NCI-H2227 treated with DMSO at 0.1 percent for 48 hours (cell line): ENCODE results near the gene NEDD4.
"Not testable (repeated sequence)": the region's sequence is repeated elsewhere in the genome, so short reads cannot be mapped to it uniquely, and the experiment has no call there.

Source experiments
- DNase-seq: peaks from one replicate; lab custom pipeline; 2025; lab: John Stamatoyannopoulos, UW

Gene NEDD4

DNA sequence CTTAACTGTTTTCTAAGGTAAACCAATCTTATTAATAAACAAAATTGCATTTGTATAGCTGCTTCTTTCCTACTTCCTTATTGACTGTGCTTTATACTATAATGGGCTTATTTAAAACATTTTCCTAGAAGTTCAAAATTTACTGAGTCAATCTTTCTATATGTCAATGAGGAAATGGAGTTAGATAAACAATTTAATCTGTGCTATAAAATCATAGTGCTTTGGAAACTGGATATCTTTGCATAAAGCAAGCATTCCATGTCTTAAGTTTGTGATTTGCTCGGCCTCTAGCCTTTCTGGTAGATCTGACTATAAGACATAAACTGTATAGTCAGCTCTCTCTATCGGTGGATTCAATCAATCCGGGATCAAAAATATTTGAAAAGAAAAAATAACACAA, 99.6 kb downstream of the NEDD4 start:
- DNase-seq = no peak

DNA sequence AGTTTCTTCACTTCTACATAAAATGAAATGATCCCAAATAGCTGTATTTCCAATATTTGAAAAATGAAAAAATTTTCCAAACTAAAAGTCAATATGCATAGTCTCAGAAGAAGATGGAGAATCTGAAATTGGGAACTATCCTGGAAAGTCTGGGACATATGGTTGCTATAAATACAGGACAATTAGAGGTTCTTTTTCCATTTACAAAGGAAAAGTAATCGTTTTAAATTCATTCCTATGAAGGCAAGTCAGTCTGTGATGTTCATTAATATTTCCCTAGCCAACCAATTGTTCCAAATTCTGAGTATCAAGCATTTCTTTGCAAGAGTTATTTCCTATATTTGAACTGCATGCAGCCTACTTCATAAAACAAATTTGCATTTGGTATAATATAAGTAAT, 102.2 kb downstream of the NEDD4 start:
- DNase-seq = no peak

DNA sequence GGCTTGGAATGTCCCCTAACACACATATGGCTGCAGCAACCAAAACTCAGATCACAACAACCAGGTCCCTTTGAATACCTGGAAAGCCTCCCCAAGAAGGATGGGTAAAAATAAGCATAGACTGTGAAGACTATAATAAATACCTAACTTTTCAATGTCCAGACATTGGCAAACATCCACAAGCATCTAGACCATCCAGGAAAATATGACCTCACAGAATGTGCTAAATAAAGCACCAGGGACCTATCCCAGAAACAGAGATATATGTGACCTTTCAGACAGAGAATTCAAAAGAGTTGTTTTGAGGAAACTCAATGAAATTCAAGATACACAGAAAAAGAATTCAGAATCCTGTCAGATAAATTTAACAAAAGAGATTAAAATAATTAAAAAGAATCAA, 109.2 kb downstream of the NEDD4 start:
- DNase-seq = no peak

DNA sequence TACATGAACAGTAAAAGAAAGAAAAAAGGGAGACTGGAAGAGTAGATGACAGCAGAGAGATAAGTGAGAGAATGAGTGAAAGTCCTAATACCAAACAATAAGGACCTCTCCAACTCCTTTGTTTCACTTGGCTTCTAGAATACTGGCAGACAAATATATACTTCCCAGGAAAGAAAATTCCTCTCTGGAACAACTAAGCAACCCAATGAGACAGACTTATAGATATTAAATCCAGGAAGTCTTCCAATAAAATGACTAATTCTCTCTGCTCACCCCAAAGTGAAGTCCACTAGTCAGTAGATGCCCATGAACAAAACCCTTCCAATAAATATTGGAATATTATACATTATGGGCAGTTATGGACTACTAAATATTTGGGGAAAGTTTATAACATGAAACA, 114.2 kb downstream of the NEDD4 start:
- DNase-seq = no peak

DNA sequence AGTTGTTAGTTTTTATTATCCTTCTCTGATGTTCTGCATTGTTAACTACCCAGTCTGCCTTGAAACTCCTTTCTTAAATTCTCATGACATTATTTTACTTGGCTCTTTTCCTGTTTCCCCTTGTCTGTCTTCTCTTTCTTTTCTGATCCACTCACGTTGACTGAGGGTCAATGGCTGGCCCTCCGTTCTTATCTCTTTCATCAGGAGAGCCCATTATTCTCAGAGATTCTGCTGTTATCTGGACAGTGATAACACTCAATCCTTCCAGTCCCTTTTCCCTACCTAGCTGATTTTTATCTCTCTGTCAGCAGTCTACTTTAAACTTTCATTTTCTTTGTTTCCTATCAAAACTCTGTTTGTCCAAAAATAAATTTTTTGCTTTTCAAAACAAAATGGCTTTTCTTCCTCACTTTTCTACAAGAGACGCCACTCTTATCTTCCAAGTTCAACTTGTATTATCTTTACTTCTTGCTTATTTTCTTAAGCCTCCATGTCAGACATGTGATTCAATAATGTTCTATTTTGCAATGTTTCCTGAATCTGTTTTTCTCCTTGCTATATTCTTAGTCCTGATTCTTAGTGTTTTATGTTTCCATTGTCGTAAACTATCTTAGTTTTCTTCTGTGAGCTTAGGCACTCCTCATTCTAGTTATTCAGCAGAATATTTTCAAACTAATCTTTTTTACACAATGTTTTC, 120.2 kb downstream of the NEDD4 start:
- DNase-seq = no peak

DNA sequence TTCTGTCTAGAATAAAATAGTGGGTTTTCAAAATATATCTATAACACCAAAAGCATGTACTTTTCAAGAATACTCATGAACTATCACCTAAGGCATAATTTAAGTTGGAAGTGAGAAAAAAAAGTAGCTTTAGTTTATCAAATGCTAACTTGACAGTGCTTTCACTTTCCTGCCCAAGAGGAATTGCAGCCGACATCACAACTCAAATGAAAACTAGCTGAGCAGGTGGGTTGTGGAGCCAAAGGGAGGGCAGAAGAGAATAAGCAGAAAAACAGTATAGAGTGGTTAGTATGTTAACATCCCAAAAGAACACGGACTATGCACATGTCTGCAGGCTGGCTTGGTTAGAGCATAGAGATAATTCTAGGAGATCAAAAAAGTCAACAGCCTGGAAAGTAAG, 120.9 kb downstream of the NEDD4 start:
- DNase-seq = no peak

DNA sequence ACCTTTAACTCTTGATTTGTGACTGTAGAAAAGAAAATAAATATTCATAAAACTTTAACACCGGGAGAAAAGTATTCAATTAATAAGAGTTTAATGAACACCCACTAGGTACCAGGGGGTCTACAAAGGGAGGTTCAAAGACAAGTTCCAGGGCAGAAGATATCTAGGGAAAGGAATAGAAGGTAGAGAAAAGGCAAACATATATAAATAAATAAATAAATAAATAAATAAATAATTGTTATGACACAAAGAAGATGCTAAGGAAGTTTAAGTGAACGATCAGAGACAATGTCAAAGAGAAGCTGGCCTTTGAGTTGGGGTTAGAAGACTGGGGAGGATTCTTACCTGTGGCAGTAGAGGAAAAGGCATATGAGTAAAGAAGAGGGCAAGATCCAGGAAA, 123.8 kb downstream of the NEDD4 start:
- no peak for DNase-seq

DNA sequence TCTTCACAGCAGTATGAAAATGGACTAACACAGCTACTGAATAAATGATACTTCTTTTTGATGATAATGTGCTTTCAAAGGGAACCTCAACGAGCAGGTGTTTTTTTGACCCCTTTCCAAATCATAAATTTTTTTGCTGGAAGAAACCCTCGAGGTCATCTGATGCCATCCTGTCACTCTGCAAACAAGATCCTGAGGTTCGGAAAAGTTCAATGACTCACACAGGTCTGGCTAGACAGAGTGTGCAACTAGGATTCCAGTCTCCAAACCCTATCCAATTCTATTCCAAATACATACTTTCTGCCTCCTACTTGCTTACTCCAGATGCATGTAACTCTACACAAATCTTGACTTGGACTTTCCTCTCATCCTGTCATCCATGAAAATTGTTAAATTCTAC, 124.7 kb downstream of the NEDD4 start:
- no peak for DNase-seq

DNA sequence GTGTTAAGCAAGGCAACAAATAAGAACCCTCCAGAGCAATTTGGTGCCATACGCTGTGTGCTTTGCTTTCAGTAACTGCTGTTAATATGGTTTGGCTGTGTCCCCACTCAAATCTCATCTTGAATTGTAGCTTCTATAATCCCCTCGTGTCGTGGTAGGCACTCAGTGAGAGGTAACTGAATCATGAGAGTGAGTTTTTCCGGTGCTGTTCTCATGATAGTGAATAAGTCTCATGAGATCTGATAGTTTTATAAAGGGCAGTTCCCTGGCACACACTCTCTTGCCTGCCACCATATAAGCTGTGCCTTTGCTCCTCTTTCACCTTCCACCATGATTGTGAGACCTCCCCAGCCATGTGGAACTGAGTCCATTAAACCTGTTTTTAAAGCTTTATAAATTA, 125.1 kb downstream of the NEDD4 start:
- DNase-seq = not testable (repeated sequence)

DNA sequence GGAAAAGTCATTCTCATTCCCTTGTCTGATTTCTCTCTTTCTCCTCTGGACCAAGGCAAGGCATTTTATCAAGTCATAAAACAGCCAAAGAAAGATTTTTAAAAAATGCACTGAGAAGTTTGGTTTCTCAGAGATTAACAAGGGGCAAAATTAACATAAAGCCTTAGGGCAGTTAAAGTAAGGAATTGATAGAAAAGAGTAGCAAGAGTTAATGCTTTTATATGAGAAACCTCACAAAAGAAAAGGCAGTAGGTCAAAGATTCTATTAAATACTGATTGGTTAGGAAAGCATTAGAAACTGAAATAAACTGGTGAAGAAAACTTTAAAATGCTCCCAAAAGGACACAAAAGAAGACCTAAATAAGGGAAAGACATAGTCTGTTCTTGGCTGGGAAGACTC, 129.5 kb downstream of the NEDD4 start:
- DNase-seq = no peak

DNA sequence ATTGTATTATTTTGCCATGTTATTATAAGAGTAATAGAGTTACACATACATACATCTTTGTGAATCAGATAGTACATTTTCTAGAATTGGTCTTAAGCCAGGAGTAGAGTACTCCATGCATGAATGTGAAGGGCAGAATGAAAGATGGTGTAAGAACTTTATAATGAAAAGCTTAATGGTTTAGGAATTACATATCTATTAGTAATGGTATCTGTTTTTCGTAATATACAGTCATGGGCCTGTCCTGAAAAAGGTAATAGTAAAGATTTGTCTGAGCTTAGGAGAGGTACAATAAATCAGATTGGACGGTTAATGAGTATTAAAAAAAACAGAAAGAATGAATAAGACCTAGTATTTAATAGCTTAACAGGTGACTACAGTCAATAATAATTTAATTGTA, 132.3 kb downstream of the NEDD4 start:
- DNase-seq = no peak

DNA sequence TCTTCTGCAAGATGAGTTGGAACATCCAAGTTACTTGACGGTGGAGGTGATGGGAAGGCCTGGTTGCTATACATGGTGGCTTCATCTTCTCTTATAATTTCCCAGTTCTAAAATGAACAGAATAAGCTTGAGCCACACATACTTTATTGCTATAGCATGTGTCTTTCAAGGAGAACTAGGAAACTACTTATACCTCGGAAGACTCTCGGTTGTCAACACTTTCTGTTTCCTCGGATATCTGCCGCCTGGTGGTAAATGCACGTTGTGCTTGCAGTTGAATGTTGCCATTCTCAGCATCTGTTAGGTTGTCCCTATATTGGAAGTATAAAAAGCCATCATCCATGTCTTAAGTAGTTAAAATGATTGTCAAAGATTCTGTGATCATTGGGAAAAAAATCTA, 132.9 kb downstream of the NEDD4 start:
- DNase-seq = no peak

DNA sequence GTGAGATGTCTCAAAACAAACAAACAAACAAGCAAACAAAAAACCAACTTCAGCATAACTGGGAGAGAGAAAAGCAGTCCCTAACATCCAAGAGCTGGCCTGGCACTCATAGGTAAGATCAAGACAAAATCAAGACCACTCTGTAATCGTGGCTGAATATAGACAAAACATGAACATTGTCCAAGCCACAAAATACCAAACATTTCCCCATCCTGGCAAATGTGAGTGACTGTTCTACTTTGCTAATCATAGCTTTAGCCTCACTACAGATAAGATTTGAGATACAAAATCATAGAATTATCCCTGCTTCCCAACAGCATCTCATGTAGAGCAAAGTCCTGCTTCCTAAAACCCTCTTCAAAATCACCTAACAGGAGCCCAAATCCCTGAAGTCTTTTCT, 133.7 kb downstream of the NEDD4 start:
- DNase-seq = no peak

DNA sequence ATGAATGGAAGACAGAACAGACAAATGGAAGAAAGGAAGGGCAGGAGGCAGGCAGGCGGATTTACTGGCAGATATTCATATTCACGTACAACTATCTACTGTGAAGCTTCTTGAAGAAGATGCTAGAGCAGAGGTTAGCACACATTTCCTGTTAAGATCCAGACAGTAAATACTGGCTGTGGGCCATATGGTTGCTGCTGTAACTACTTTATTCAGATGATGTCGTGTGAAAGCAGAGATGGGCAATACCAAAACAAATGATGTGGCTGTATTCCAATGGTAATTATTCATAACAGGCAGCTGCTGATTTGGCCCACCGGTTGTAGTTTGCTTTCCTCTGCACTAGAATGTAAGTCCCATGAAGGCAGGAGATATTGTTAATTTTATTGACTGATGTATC, 134.8 kb downstream of the NEDD4 start:
- no peak for DNase-seq

DNA sequence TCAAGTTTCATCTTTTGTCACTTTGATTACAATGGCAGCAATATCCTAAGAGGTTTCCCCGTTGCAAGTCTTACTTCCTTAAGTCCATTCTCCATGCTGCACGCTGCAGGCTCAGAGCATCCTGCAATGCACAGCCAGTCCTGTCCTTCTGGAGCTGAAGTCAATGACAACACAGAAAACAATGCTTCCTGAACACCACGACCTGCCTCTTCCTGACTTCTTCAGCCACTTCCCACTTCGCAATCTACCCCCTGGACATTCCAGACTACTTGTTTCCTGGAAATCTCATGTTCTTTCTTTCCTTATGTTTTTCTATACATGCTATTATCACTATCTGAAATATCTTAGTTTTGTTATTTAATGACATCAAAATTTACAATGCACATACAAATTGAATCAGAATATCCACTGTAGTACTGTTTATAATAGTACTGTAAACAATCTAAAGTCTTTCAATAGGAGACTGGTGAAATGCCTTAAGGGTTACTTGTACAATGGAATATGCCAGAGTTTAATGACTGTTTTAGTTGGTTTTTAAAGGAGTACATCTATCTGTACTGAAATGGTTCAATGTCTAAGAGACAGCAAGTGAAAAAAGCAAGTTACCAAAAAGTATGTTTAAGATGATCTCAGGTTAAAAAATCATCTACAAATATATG, 136.8 kb downstream of the NEDD4 start:
- DNase-seq = no peak

DNA sequence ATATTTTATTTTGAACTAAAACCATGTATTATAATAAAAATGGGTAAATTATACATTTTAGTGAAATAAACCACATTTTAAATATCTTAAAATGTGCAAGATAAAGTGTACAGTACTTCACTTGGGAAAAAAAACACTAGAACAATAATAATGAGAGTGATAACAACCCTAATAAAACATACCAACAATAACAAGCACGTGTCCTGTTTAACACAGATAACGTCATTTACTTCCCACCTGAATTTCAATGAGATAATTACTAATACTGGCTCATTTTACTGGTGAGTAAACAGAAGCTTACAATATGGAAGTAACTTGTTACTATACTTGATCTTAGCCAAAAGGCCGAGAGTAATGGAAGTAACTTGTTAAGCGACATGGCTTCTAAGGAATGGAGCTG, 140.3 kb downstream of the NEDD4 start:
- no peak for DNase-seq

DNA sequence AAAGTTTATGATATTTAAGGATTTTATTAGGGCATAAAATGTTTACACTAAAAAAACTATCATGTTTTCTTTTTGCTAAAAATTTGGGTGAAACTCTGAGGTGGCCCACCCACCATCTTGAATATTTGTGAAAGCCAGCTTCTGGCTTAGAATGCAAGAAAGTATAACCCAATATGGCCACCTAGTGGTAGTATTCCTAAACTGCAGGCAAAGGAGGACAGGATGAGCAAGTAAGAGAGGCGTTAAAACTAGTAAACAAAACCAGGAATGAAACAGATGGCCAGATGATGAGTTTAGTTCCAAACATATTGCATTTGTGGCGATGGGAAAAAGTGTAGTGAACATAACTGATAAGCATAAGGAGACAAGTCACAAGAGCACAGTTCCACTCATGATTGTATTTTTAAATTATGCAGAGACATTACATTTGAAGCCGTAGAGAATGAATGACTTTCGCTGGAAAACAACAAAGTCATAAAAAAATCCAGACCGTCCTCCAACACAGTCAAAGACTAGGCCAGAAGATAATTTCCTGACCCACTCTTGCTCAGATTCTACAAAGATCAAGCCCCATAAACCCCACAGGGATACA, 147.2 kb downstream of the NEDD4 start:
- DNase-seq = peak; percentile 64

DNA sequence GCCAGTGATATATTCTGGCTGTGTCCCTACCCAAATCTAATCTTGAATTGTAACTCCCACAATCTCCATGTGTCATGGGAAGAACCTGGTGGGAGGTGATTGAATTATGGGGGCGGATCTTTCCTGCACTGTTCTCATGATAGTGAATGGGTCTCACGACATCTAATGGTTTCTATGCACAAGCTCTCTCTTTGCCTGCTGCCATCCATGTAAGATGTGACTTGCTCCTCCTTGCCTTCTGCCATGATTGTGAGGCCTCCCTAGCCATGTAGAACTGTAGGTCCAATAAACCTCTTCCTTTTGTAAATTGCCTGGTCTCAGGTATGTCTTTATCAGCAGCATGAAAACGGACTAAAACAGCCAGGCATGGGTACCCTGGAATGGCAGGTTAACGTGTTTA, 150.5 kb downstream of the NEDD4 start:
- not testable (repeated sequence) for DNase-seq

DNA sequence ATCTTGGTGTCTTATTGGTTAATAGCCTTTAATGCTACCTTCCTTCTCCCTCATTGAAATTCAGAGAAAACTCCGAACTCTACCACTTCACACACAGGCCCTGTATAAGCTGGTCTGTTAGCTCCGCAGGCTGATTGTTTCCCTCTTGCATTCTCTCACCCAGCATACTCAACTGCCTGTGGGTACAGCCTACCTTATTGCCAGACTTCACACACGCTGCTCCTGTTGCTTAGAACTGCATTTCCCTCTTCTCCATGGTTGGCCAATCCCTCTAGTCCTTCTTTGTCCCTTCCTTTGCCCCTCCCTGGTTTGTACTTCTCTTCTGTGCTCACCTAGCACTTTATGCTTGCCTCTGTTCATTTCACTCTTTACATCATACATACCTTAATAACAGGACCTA, 157.5 kb downstream of the NEDD4 start:
- no peak for DNase-seq

DNA sequence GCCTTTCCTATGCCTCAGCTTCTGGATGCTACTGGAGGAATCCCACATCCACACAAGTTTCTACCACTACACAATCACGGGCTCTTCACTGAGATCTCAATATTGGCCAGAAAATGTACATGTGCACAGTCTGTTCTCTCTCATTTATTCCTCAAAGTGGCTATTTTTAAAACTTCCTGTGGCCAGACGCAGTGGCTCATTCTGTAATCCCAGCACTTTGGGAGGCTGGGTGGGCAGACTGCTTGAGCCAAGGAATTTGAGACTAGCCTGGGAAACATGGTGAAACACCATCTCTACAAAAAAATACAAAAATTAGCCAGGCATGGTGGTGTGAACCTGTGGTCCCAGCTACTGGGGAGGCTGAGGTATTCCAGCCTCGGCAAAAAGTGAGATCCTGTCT, 159.1 kb downstream of the NEDD4 start:
- no peak for DNase-seq

DNA sequence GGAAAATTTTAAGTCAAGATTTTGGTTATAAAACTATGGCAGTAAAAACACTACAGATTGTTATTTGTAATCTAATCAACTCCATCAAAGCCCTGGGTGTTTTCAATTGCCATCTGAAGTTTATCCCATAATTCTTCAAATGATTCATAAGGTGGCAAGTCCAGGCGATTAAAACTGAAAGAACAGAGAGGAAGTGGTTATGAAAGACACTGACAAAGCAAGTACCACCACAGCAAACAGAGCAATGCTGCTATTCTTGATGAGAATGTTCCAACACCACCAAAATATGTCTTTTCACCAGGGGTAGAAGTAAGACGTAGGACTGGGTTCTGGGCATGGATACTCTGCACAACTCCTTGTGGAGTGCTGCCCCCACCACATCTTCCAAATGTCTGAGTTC, 163.6 kb downstream of the NEDD4 start:
- no peak for DNase-seq

DNA sequence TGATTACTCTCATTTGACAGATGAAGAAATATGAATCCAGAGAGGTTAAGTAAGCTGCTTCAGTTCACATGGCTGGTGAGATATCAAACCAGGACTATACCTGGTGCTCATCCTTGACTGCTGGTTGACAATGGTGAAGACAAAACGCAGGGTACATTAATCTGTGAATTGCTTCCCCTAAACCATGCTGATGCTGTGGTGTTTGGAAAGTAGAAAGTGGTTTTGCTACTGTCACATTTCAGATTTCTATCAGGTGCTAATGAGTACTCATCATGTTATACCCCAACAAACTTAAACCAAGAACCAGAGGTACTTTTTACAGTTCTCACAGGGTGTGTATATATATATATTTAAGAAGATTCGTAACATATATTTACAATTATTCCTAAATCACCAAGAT, 165.5 kb downstream of the NEDD4 start:
- DNase-seq = no peak

DNA sequence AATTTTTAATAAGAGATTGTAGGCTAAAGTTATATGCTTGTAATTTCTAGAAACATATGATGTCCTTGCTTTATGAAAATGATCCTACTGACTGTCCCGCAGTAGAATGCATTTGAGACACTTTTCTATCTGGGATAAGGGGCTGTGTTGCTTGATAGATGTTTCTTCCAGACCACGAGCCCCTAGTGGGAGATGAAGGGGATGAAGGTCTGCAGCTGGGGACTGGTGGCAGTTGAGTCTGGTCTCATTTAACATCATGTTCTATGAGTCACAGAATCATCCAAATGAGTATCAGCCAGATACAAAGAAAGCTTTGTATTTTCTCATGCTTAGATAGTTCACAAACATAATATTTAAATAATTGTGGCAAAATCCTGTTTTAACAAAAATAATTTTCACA, 166.2 kb downstream of the NEDD4 start:
- no peak for DNase-seq
